Measurements from ENCODE around the gene P2RX6. TPM values are rescaled to one million over a fixed set of nuclear protein-coding genes. Genes with fewer than 3 reads are reported as not detected.

The P2RX6 gene
- total RNA-seq, 2 experiments from 2014 or later = 0.14 to 0.69 TPM

DNA sequence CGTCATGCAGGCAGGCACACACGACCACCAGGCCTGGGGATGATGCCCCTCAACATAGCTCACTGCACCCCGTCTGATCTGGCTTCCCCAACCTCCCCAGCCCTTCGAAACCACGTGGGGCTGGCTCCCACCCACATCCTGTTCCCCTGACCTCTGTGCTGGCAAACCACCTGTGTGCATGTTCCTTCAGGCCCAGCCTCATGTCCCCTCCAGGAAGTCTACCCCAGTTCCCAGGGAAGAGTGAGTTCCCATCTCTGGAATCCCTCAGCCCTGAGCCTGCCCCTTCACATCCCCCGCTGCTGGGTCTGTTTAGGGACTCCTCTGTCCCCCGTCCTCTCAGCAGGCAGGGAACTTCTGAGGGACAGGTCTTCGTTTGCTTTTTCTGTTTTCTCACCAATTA is 10.3 kb downstream of the P2RX6 start:
- Histone ChIP-seq H3K4me1 (ENCODE audit: insufficient read depth, low read length) (peaks cover 13% of the 10 kb centered on the region), H3K9me3 (ENCODE audit: control insufficient read depth in 1 of 2, insufficient read depth in 1 of 2, low read length in 2 of 2) (no peaks in the 10 kb centered on the region), H3K27ac (ENCODE audit: low read depth in 1 of 2, low read length in 2 of 2) (no peak overlapping the region), H3K27me3 (ENCODE audit: control insufficient read depth in 1 of 2, insufficient read depth in 2 of 2, low read length in 2 of 2) (peaks cover 0 to 6% of the 10 kb centered on the region in 2 experiments), H3K36me3 (ENCODE audit: insufficient read depth, low read length) (no peaks in the 10 kb centered on the region), H3K4me3 (ENCODE audit: low read length) (no peak overlapping the region)
- ChIA-PET CTCF (no interaction called here), POLR2A (interaction anchor here (1.1 kb wide), 1 partner anchor 23 kb away, joined by 5 read pairs; the partner anchor contains the start of gene THAP7)
- ATAC-seq (ENCODE audit: poor library complexity) (peak; percentile 41), DNase-seq (peak in 2 of 14 experiments; percentile 34 to 54)
- TF ChIP-seq, protein P1, sequence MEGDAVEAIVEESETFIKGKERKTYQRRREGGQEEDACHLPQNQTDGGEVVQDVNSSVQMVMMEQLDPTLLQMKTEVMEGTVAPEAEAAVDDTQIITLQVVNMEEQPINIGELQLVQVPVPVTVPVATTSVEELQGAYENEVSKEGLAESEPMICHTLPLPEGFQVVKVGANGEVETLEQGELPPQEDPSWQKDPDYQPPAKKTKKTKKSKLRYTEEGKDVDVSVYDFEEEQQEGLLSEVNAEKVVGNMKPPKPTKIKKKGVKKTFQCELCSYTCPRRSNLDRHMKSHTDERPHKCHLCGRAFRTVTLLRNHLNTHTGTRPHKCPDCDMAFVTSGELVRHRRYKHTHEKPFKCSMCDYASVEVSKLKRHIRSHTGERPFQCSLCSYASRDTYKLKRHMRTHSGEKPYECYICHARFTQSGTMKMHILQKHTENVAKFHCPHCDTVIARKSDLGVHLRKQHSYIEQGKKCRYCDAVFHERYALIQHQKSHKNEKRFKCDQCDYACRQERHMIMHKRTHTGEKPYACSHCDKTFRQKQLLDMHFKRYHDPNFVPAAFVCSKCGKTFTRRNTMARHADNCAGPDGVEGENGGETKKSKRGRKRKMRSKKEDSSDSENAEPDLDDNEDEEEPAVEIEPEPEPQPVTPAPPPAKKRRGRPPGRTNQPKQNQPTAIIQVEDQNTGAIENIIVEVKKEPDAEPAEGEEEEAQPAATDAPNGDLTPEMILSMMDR (IDR thresholded peaks at IDR 0.05) = no peak
- H3K4me3 Mint-ChIP-seq = no peak overlapping the region
- no peaks in the 10 kb centered on the region for H3K9me3 Mint-ChIP-seq
- peaks cover 10% of the 10 kb centered on the region for H3K4me1 Mint-ChIP-seq (ENCODE audit: low read depth)
- H3K27ac Mint-ChIP-seq = peak overlapping the region; percentile 48
- no peaks in the 10 kb centered on the region for H3K36me3 Mint-ChIP-seq (ENCODE audit: low read depth)
- peaks cover 14% of the 10 kb centered on the region for H3K27me3 Mint-ChIP-seq
- intact Hi-C loops (cut with DNase I, micrococcal nuclease) = no loop called here

DNA sequence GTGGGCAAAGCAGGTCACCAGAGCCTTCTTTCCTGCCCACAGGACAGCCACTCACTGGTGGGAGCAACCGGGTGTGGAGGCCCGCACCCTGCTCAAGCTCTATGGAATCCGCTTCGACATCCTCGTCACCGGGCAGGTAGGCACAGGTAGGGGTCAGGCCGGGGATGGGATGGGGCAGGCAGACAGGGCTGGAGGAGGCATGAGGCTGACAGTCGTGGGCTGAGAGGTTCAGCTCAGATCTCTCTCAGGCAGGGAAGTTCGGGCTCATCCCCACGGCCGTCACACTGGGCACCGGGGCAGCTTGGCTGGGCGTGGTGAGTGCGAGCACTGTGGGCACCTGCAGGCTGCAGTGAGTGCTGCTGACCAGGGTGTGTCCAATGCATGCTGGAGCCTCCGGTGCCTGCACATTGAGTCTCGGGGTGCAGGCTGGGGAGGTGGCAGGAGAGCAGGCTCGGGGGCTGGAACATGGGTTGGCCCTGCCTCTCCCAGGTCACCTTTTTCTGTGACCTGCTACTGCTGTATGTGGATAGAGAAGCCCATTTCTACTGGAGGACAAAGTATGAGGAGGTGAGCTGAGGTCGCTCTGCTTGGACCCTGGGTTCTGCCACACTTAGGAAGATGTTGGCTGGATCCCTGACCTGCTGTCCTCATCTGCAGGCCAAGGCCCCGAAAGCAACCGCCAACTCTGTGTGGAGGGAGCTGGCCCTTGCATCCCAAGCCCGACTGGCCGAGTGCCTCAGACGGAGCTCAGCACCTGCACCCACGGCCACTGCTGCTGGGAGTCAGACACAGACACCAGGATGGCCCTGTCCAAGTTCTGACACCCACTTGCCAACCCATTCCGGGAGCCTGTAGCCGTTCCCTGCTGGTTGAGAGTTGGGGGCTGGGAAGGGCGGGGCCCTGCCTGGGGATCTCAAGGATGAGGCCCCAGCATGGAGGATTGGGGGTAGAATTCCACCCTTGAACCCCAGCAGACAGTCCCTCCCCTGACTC is 11.1 kb downstream of the P2RX6 start:
- no peak overlapping the region for H3K27ac Mint-ChIP-seq
- H3K27me3 ChIP-seq (ENCODE audit: control insufficient read depth in 1 of 2, insufficient read depth in 2 of 2, low read length in 2 of 2) = peaks cover 0 to 11% of the 10 kb centered on the region in 2 experiments
- H3K27me3 Mint-ChIP-seq = peaks cover 22% of the 10 kb centered on the region
- POLR2A ChIA-PET = interaction anchor here (1.1 kb wide), 1 partner anchor 24 kb away, joined by 5 read pairs; the partner anchor contains the start of gene THAP7
- H3K4me3 Mint-ChIP-seq = no peak overlapping the region
- H3K4me1 ChIP-seq (ENCODE audit: insufficient read depth, low read length) = peaks cover 13% of the 10 kb centered on the region
- peaks cover 10% of the 10 kb centered on the region for H3K4me1 Mint-ChIP-seq (ENCODE audit: low read depth)
- intact Hi-C loops (cut with DNase I, micrococcal nuclease) = no loop called here
- H3K9me3 Mint-ChIP-seq = no peaks in the 10 kb centered on the region
- H3K27ac ChIP-seq (ENCODE audit: low read depth in 1 of 2, low read length in 2 of 2) = no peak overlapping the region
- no peaks in the 10 kb centered on the region for H3K36me3 Mint-ChIP-seq (ENCODE audit: low read depth)
- ATAC-seq (ENCODE audit: poor library complexity) (no peak), DNase-seq (no peak)
- H3K36me3 ChIP-seq (ENCODE audit: insufficient read depth, low read length) = no peaks in the 10 kb centered on the region
- H3K4me3 ChIP-seq (ENCODE audit: low read length) = no peak overlapping the region
- CTCF ChIA-PET = no interaction called here
- TF ChIP-seq, protein P1 (IDR thresholded peaks at IDR 0.05) = no peak
- no peaks in the 10 kb centered on the region for H3K9me3 ChIP-seq (ENCODE audit: control insufficient read depth in 1 of 2, insufficient read depth in 1 of 2, low read length in 2 of 2)

DNA sequence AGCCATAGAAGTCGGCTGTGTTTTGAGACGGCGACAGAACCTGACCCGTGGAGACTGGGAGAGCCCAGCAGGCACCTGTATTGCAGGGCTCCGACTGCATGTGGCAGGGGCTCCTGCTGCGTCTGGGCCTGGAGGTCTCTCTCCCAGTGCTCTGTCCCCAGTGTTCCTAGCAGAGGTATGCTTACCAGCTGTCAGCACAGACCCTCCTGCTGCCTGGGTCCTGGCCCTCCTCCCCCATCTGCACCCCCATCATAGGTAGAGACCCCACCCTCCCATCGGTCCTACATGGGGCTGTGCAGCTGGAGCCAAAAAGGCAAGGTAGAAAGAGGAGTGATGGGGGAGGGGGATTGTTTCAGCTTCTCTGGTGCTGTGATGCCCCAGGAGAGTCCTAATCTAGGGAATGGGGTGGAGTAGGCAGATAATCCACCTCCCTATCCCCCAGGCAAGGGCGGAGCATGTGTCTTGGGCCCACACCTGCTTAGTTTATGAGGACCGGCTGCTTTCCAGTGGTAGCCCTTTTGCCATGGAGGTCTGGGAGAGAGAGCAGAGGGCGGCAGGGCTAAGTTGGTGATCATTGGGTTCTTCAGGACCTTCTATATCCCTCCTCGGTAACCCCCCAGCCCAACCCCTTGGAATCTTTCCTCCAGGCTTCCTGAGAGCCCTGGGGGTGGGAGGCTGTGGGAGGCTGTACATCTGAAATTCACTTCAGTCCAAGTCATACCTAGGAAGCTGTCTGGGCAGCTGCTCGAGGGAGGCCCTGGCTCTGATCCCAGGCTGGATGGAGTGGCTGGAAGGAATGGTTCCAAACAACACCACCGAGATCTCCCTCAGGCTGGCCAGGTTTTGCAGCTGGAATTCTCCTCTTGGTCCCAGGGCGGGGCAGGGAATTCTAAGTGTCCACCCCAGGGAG is 12.1 kb downstream of the P2RX6 start:
- H3K4me3 ChIP-seq (ENCODE audit: low read length) = no peak overlapping the region
- H3K27ac ChIP-seq (ENCODE audit: low read depth in 1 of 2, low read length in 2 of 2) = no peak overlapping the region
- peaks cover 19% of the 10 kb centered on the region for H3K4me1 ChIP-seq (ENCODE audit: insufficient read depth, low read length)
- intact Hi-C loops (cut with DNase I, micrococcal nuclease) = no loop called here
- TF ChIP-seq, protein P1 (IDR thresholded peaks at IDR 0.05) = no peak
- no peaks in the 10 kb centered on the region for H3K36me3 Mint-ChIP-seq (ENCODE audit: low read depth)
- no peak for ATAC-seq (ENCODE audit: poor library complexity)
- H3K27me3 Mint-ChIP-seq = peaks cover 26% of the 10 kb centered on the region
- peaks cover 10% of the 10 kb centered on the region for H3K4me1 Mint-ChIP-seq (ENCODE audit: low read depth)
- peaks cover 8 to 20% of the 10 kb centered on the region in 2 experiments for H3K27me3 ChIP-seq (ENCODE audit: control insufficient read depth in 1 of 2, insufficient read depth in 2 of 2, low read length in 2 of 2)
- POLR2A ChIA-PET = no interaction called here
- H3K27ac Mint-ChIP-seq = no peak overlapping the region
- H3K36me3 ChIP-seq (ENCODE audit: insufficient read depth, low read length) = no peaks in the 10 kb centered on the region
- H3K4me3 Mint-ChIP-seq = no peak overlapping the region
- no peak for DNase-seq
- H3K9me3 Mint-ChIP-seq = no peaks in the 10 kb centered on the region
- CTCF ChIA-PET = no interaction called here
- H3K9me3 ChIP-seq (ENCODE audit: control insufficient read depth in 1 of 2, insufficient read depth in 1 of 2, low read length in 2 of 2) = peaks cover 0 to 8% of the 10 kb centered on the region in 2 experiments
